Duodenal mucosa (tissue), 2 donors: ENCODE data around the gene MTHFD1L.

Source experiments
- H3K27ac ChIP-seq: one replicate; pipeline ENCODE4 v1.7.0; 2013; ENCODE audit warnings: low read depth, low read length
- H3K27me3 ChIP-seq, 2 donors: one replicate each; pipeline ENCODE4 v1.7.0; 2013; ENCODE audit warnings: low read length in 2 of 2, control low read depth in 1 of 2; ENCODE audit not compliant: insufficient read depth in 2 of 2, control insufficient read depth in 1 of 2
- H3K36me3 ChIP-seq, 2 donors: one replicate each; pipeline ENCODE4 v1.7.0; 2013; ENCODE audit warnings: low read length in 2 of 2, control low read depth in 1 of 2; ENCODE audit not compliant: insufficient read depth in 2 of 2, control insufficient read depth in 1 of 2
- H3K4me1 ChIP-seq, 2 donors: one replicate each; pipeline ENCODE4 v1.7.0; 2013; ENCODE audit warnings: low read length in 2 of 2, control low read depth in 1 of 2; ENCODE audit not compliant: insufficient read depth in 2 of 2, control insufficient read depth in 1 of 2
- H3K4me3 ChIP-seq, 2 donors: one replicate each; pipeline ENCODE4 v1.7.0; 2013; ENCODE audit warnings: low read length in 2 of 2, low read depth in 1 of 2
- H3K9ac ChIP-seq, 2 donors: one replicate each; pipeline ENCODE4 v1.7.0; 2013; ENCODE audit warnings: low read length in 2 of 2, low read depth in 1 of 2
- H3K9me3 ChIP-seq, 2 donors: one replicate each; pipeline ENCODE4 v1.7.0; 2013; ENCODE audit warnings: low read length in 2 of 2, control low read depth in 1 of 2; ENCODE audit not compliant: control insufficient read depth in 1 of 2

MTHFD1L gene

GRCh38 chr6:151070631-151071051 is 205.1 kb downstream of the MTHFD1L start:
- no peak overlapping the region for H3K9ac ChIP-seq
- peak overlapping the region; percentile 4 for H3K27ac ChIP-seq
- no peak overlapping the region for H3K4me3 ChIP-seq
- no peaks in the 10 kb centered on the region for H3K27me3 ChIP-seq
- H3K36me3 ChIP-seq, result no peaks in the 10 kb centered on the region
- no peaks in the 10 kb centered on the region for H3K9me3 ChIP-seq
- H3K4me1 ChIP-seq, result peaks cover 8 to 17% of the 10 kb centered on the region in 2 donors

GRCh38 chr6:151071295-151071694 is 205.8 kb downstream of the MTHFD1L start:
- Histone ChIP-seq H3K36me3 (no peaks in the 10 kb centered on the region), H3K4me3 (no peak overlapping the region), H3K27ac (no peak overlapping the region), H3K9ac (no peak overlapping the region), H3K27me3 (no peaks in the 10 kb centered on the region), H3K4me1 (peaks cover 8 to 17% of the 10 kb centered on the region in 2 donors), H3K9me3 (no peaks in the 10 kb centered on the region)

- Histone ChIP-seq H3K9ac (no peak overlapping the region), H3K27ac (no peak overlapping the region), H3K4me1 (peaks cover under 1 to 10% of the 10 kb centered on the region in 2 donors), H3K36me3 (no peaks in the 10 kb centered on the region), H3K9me3 (no peaks in the 10 kb centered on the region), H3K27me3 (no peaks in the 10 kb centered on the region), H3K4me3 (no peak overlapping the region)
Observed at GRCh38 chr6:151073146-151073545, 207.6 kb downstream of the MTHFD1L start.

- no peak overlapping the region for H3K27ac ChIP-seq
- no peaks in the 10 kb centered on the region for H3K36me3 ChIP-seq
- H3K27me3 ChIP-seq, result no peaks in the 10 kb centered on the region
- H3K4me1 ChIP-seq, result peaks cover 0 to 4% of the 10 kb centered on the region in 2 donors
- H3K9me3 ChIP-seq, result no peaks in the 10 kb centered on the region
- no peak overlapping the region for H3K9ac ChIP-seq
- no peak overlapping the region for H3K4me3 ChIP-seq
Observed at GRCh38 chr6:151073701-151074100, 208.2 kb downstream of the MTHFD1L start.

GRCh38 chr6:151075005-151075404 is 209.5 kb downstream of the MTHFD1L start:
- Histone ChIP-seq H3K4me3 (no peak overlapping the region), H3K27me3 (no peaks in the 10 kb centered on the region), H3K9me3 (no peaks in the 10 kb centered on the region), H3K9ac (no peak overlapping the region), H3K4me1 (no peaks in the 10 kb centered on the region), H3K36me3 (no peaks in the 10 kb centered on the region), H3K27ac (no peak overlapping the region)

- H3K27ac ChIP-seq, result no peak overlapping the region
- H3K4me1 ChIP-seq, result no peaks in the 10 kb centered on the region
- H3K9me3 ChIP-seq, result no peaks in the 10 kb centered on the region
- H3K9ac ChIP-seq, result no peak overlapping the region
- H3K27me3 ChIP-seq, result no peaks in the 10 kb centered on the region
- no peak overlapping the region for H3K4me3 ChIP-seq
- H3K36me3 ChIP-seq, result no peaks in the 10 kb centered on the region
Observed at GRCh38 chr6:151075527-151075926, 210.0 kb downstream of the MTHFD1L start.

- Histone ChIP-seq H3K27me3 (no peaks in the 10 kb centered on the region), H3K36me3 (no peaks in the 10 kb centered on the region), H3K4me3 (no peak overlapping the region), H3K9me3 (no peaks in the 10 kb centered on the region), H3K9ac (no peak overlapping the region), H3K4me1 (no peaks in the 10 kb centered on the region), H3K27ac (no peak overlapping the region)
Observed at GRCh38 chr6:151075930-151076555, 210.5 kb downstream of the MTHFD1L start.

- Histone ChIP-seq H3K27me3 (no peaks in the 10 kb centered on the region), H3K27ac (no peak overlapping the region), H3K9ac (no peak overlapping the region), H3K9me3 (no peaks in the 10 kb centered on the region), H3K4me3 (no peak overlapping the region), H3K4me1 (no peaks in the 10 kb centered on the region), H3K36me3 (no peaks in the 10 kb centered on the region)
Observed at GRCh38 chr6:151078655-151079054, 213.2 kb downstream of the MTHFD1L start.

GRCh38 chr6:151081656-151082055 is 216.2 kb downstream of the MTHFD1L start:
- no peak overlapping the region for H3K4me3 ChIP-seq
- no peak overlapping the region for H3K9ac ChIP-seq
- H3K27me3 ChIP-seq, result no peaks in the 10 kb centered on the region
- H3K9me3 ChIP-seq, result no peaks in the 10 kb centered on the region
- H3K36me3 ChIP-seq, result no peaks in the 10 kb centered on the region
- H3K27ac ChIP-seq, result no peak overlapping the region
- no peaks in the 10 kb centered on the region for H3K4me1 ChIP-seq

- Histone ChIP-seq H3K27ac (no peak overlapping the region), H3K4me3 (no peak overlapping the region), H3K27me3 (no peaks in the 10 kb centered on the region), H3K9me3 (no peaks in the 10 kb centered on the region), H3K9ac (no peak overlapping the region), H3K36me3 (no peaks in the 10 kb centered on the region), H3K4me1 (no peaks in the 10 kb centered on the region)
Observed at GRCh38 chr6:151082079-151082478, 216.6 kb downstream of the MTHFD1L start.

- Histone ChIP-seq H3K4me1 (no peaks in the 10 kb centered on the region), H3K27ac (no peak overlapping the region), H3K9ac (no peak overlapping the region), H3K9me3 (no peaks in the 10 kb centered on the region), H3K36me3 (no peaks in the 10 kb centered on the region), H3K27me3 (no peaks in the 10 kb centered on the region), H3K4me3 (no peak overlapping the region)
Observed at GRCh38 chr6:151084275-151084674, 218.8 kb downstream of the MTHFD1L start.
